SK-N-SH (cell line): ENCODE results near the gene UNK.

Experiments used
- CHD2 ChIP-seq: fragments of 150-350 bp; IDR thresholded peaks from 2 replicates; pipeline ENCODE4 v1.6.1; 2018; ENCODE audit warnings: low read length; ENCODE audit not compliant: partially characterized antibody
- EZH2phosphoT487 ChIP-seq: fragments of 200-600 bp; sonication (generic); IDR thresholded peaks from 2 replicates; pipeline ENCODE4 v1.6.1; 2017; ENCODE audit warnings: low read depth, mixed run types, mild to moderate bottlenecking, antibody characterized with exemption, moderate library complexity, borderline replicate concordance
- FOXJ3 ChIP-seq: sonication (generic); formaldehyde crosslinking; IDR thresholded peaks from 2 replicates; pipeline ENCODE4 v1.5.1; 2020; ENCODE audit warnings: mild to moderate bottlenecking, missing genetic modification reagents
- FOXM1 ChIP-seq: IDR thresholded peaks from 2 replicates; pipeline ENCODE4 v1.4.0; 2012; ENCODE audit warnings: low read depth, mild to moderate bottlenecking
- GATA2 ChIP-seq: sonication (generic); formaldehyde crosslinking; IDR thresholded peaks from 2 replicates; pipeline ENCODE4 v1.5.0; 2020; ENCODE audit warnings: mild to moderate bottlenecking, missing genetic modification reagents
- MXI1 ChIP-seq: IDR thresholded peaks from 2 replicates; pipeline ENCODE4 v1.6.1; 2012; ENCODE audit warnings: mild to moderate bottlenecking, low read depth, low read length, improper control_type of control experiment
- NRF1 ChIP-seq: IDR thresholded peaks from 2 replicates; pipeline ENCODE4 v1.6.1; 2012; ENCODE audit warnings: low read depth, mild to moderate bottlenecking, low read length
- SIN3A ChIP-seq: IDR thresholded peaks from 2 replicates; pipeline ENCODE4 v1.6.1; 2012; ENCODE audit warnings: low read depth, mild to moderate bottlenecking, low read length, moderate library complexity, borderline replicate concordance
- TF ChIP-seq, protein P1 (sequence below): fragments of 200-600 bp; sonication (generic); IDR thresholded peaks from 2 replicates; pipeline ENCODE4 v1.6.1; 2017; ENCODE audit warnings: antibody characterized with exemption, mild to moderate bottlenecking, moderate library complexity

DNA sequence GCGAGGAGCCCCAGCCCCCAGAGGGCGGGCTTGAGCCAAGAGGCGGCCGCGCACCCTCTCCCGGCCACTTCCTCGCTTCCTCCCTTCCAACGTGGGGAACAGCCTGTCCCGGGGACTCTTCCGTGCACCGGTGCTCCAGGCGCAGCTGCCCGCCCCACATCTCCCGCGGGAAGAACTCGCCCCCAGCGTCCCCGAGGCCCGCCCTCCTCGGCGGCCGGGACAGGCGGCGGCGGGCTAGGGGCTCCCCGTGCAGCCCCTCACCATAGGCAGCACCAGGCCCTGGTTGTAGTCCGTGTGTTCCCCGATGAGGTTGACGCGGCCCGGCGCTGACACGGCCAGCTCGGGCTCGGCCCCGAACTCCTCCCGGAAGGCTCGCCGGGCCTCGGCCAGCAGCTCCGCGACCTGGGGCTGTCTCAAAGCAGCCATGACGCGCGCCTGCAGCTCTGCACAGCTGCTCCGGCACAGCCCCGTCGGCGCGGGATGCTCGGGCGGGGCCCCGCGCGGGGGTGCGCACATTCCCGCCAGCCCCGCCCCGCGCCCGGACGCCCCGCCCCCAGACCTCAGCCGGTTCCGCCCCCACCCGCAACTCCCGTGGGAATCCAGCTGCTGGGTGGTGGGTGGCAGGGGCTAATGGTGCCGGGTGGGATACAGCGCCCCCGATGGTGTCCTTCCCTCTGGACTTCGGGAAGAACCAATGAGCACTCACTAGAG is 19.7 kb upstream of the UNK start, which contains the start of gene GALK1:
- TF ChIP-seq, protein P1, sequence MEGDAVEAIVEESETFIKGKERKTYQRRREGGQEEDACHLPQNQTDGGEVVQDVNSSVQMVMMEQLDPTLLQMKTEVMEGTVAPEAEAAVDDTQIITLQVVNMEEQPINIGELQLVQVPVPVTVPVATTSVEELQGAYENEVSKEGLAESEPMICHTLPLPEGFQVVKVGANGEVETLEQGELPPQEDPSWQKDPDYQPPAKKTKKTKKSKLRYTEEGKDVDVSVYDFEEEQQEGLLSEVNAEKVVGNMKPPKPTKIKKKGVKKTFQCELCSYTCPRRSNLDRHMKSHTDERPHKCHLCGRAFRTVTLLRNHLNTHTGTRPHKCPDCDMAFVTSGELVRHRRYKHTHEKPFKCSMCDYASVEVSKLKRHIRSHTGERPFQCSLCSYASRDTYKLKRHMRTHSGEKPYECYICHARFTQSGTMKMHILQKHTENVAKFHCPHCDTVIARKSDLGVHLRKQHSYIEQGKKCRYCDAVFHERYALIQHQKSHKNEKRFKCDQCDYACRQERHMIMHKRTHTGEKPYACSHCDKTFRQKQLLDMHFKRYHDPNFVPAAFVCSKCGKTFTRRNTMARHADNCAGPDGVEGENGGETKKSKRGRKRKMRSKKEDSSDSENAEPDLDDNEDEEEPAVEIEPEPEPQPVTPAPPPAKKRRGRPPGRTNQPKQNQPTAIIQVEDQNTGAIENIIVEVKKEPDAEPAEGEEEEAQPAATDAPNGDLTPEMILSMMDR = peak; percentile 38
- 0 out of 2 replicates have a peak, but pooled peaks have one; percentile 38 for TF ChIP-seq FOXM1
- TF ChIP-seq EZH2phosphoT487 = no peak
- TF ChIP-seq GATA2 (CRISPR knock-in tag) = no peak
- TF ChIP-seq MXI1 = no peak; the same call in 1 of the 2 replicates
- no peak for TF ChIP-seq FOXJ3 (CRISPR knock-in tag)
- TF ChIP-seq SIN3A = 0 out of 2 replicates have a peak, but pooled peaks have one; percentile 51
- TF ChIP-seq NRF1 = peak; percentile 57
- peak; percentile 54 for TF ChIP-seq CHD2
